H1 (cell line): ENCODE measurements around the gene CDKN2C. TPM values are rescaled to one million over a fixed set of nuclear protein-coding genes. Genes with fewer than 3 reads are reported as not detected.
A peak's percentile ranks its signal among the peaks of the same experiment; 100 is the strongest.

Experiments
- CTCF ChIA-PET: fragments of 300-600 bp; sonication (Branson Sonifier 250); formaldehyde crosslinking; loops from one replicate; lab custom pipeline; 2021; ENCODE audit not compliant: partially characterized antibody; lab: Charles Lee
- POLR2A ChIA-PET: fragments of 300-600 bp; sonication (Branson Sonifier 250); formaldehyde crosslinking; loops from one replicate; lab custom pipeline; 2021; ENCODE audit warnings: inconsistent platforms; ENCODE audit not compliant: partially characterized antibody; lab: Charles Lee
- DNase-seq, 2 experiments: peaks; one replicate each; pipeline versions ENCODE4 v3.0.0 to v3.0.0-alpha.2; 2010 to 2022; ENCODE audit warnings: low spot score in 2 of 2, low read depth in 1 of 2, mixed read lengths in 1 of 2
- FAIRE-seq: peaks from 2 replicates; lab custom pipeline; 2011; peaks lifted over from hg19 to GRCh38; lab: Jason Lieb, UNC
- H2AFZ ChIP-seq: 2 replicates; pipeline ENCODE4 v1.8.1; 2012; ENCODE audit warnings: low read length, inconsistent platforms
- H2AK5ac ChIP-seq: 2 replicates; pipeline ENCODE4 v1.6.1; 2013; ENCODE audit warnings: low read depth, low read length
- H2BK120ac ChIP-seq: replicated peaks from 2 replicates; pipeline ENCODE3; 2013; ENCODE audit warnings: low read depth, low read length, inconsistent platforms
- H2BK12ac ChIP-seq: 2 replicates; pipeline ENCODE4 v1.6.1; 2013; ENCODE audit warnings: low read depth, low read length
- H2BK15ac ChIP-seq: 2 replicates; pipeline ENCODE4 v1.6.1; 2013; ENCODE audit warnings: low read length
- H2BK20ac ChIP-seq: 2 replicates; pipeline ENCODE4 v1.6.1; 2013; ENCODE audit warnings: low read length
- H2BK5ac ChIP-seq: 2 replicates; pipeline ENCODE4 v1.6.1; 2013; ENCODE audit warnings: low read depth, low read length
- H3K14ac ChIP-seq: 2 replicates; pipeline ENCODE4 v1.6.1; 2013; ENCODE audit warnings: inconsistent platforms; ENCODE audit not compliant: insufficient read length
- H3K18ac ChIP-seq: 2 replicates; pipeline ENCODE4 v1.6.1; 2013; ENCODE audit warnings: low read length; ENCODE audit errors: extremely low read depth
- H3K23ac ChIP-seq: 2 replicates; pipeline ENCODE4 v1.6.1; 2013; ENCODE audit warnings: inconsistent platforms; ENCODE audit not compliant: insufficient read length
- H3K23me2 ChIP-seq: 2 replicates; pipeline ENCODE4 v1.6.1; 2013; ENCODE audit warnings: low read depth, low read length
- H3K27ac ChIP-seq: 2 replicates; pipeline ENCODE4 v1.6.1; 2011; ENCODE audit warnings: low read depth, low read length, inconsistent platforms
- H3K27me3 ChIP-seq, 4 experiments: replicated peaks in 1 of 4; 1 replicate in 1 of 4; 2 replicates in 3 of 4; pipeline versions ENCODE4 v1.6.1 to v1.8.1; 2011 to 2013; ENCODE audit warnings: low read length in 3 of 4, mild to moderate bottlenecking in 3 of 4, inconsistent platforms in 2 of 4, mixed read lengths in 2 of 4, moderate library complexity in 1 of 4; ENCODE audit not compliant: control insufficient read depth in 3 of 4, insufficient read depth in 3 of 4; ENCODE audit errors: extremely low read depth in 1 of 4
- H3K36me3 ChIP-seq, 4 experiments: 2 replicates each; pipeline versions ENCODE4 v1.6.1 to v1.8.1; 2011 to 2013; ENCODE audit warnings: mild to moderate bottlenecking in 4 of 4, low read length in 3 of 4, moderate library complexity in 2 of 4, control low read depth in 1 of 4, inconsistent platforms in 1 of 4; ENCODE audit not compliant: insufficient read depth in 4 of 4, control insufficient read depth in 2 of 4
- H3K4ac ChIP-seq: replicated peaks from 2 replicates; pipeline ENCODE3; 2013; ENCODE audit warnings: low read length, low read depth, mixed read lengths, inconsistent platforms; ENCODE audit not compliant: insufficient read length
- H3K4me1 ChIP-seq, 4 experiments: replicated peaks in 1 of 4; 1 replicate in 1 of 4; 2 replicates in 3 of 4; pipeline versions ENCODE4 v1.6.1 to v1.8.1; 2011 to 2013; ENCODE audit warnings: low read length in 3 of 4, inconsistent platforms in 2 of 4, mixed read lengths in 1 of 4; ENCODE audit not compliant: insufficient read depth in 4 of 4, control insufficient read depth in 3 of 4
- H3K4me2 ChIP-seq, 2 experiments: 2 replicates each; pipeline versions ENCODE4 v1.6.1 to v1.8.1; 2011 to 2013; ENCODE audit warnings: low read depth in 2 of 2, low read length in 2 of 2, control low read depth in 1 of 2, inconsistent platforms in 1 of 2, mild to moderate bottlenecking in 1 of 2; ENCODE audit not compliant: insufficient read depth in 1 of 2
- H3K4me3 ChIP-seq, 4 experiments: fragments of 200-600, 300-600 bp in 1 of 4; sonication (generic), shearing (Covaris generic), sonication (Bioruptor Twin) in 1 of 4; 2 replicates each; pipeline versions ENCODE4 v1.5.1 to v1.8.1; 2011 to 2016; ENCODE audit warnings: low read length in 4 of 4, low read depth in 3 of 4, control low read depth in 2 of 4, inconsistent platforms in 2 of 4, mild to moderate bottlenecking in 2 of 4, mixed read lengths in 1 of 4, moderate library complexity in 1 of 4; ENCODE audit not compliant: insufficient read depth in 2 of 4; ENCODE audit errors: extremely low read depth in 1 of 4
- H3K56ac ChIP-seq: replicated peaks from 2 replicates; pipeline ENCODE3; 2013; ENCODE audit warnings: low read depth, mild to moderate bottlenecking, mixed read lengths, low read length, inconsistent platforms; ENCODE audit not compliant: insufficient read length
- H3K79me1 ChIP-seq: 2 replicates; pipeline ENCODE4 v1.6.1; 2013; ENCODE audit warnings: low read depth, low read length, control low read depth
- H3K79me2 ChIP-seq, 2 experiments: 2 replicates each; pipeline versions ENCODE4 v1.6.1 to v1.8.1; 2012 to 2013; ENCODE audit warnings: low read length in 2 of 2, mild to moderate bottlenecking in 2 of 2, inconsistent platforms in 1 of 2; ENCODE audit not compliant: insufficient read depth in 2 of 2, control insufficient read depth in 1 of 2
- H3K9ac ChIP-seq, 4 experiments: replicated peaks in 1 of 4; 1 replicate in 1 of 4; 2 replicates in 3 of 4; pipeline versions ENCODE4 v1.6.1 to v1.8.1; 2011 to 2013; ENCODE audit warnings: low read depth in 3 of 4, low read length in 3 of 4, control low read depth in 2 of 4, mild to moderate bottlenecking in 2 of 4, moderate library complexity in 2 of 4, inconsistent platforms in 1 of 4; ENCODE audit errors: extremely low read depth in 1 of 4
- H3K9me3 ChIP-seq, 2 experiments: 2 replicates each; pipeline versions ENCODE4 v1.6.1 to v1.8.1; 2012 to 2013; ENCODE audit warnings: mild to moderate bottlenecking in 2 of 2, moderate library complexity in 2 of 2, control low read depth in 1 of 2, inconsistent platforms in 1 of 2, low read depth in 1 of 2, low read length in 1 of 2, mixed read lengths in 1 of 2; ENCODE audit not compliant: insufficient read depth in 2 of 2
- H4K20me1 ChIP-seq, 2 experiments: replicated peaks in 1 of 2; 2 replicates each; pipeline versions ENCODE3 to v1.8.1; 2011 to 2013; ENCODE audit warnings: inconsistent platforms in 2 of 2, low read length in 2 of 2, mild to moderate bottlenecking in 1 of 2; ENCODE audit not compliant: insufficient read depth in 2 of 2, control insufficient read depth in 1 of 2
- H4K5ac ChIP-seq: 2 replicates; pipeline ENCODE4 v1.6.1; 2013; ENCODE audit warnings: low read length, low read depth, mixed read lengths, inconsistent platforms; ENCODE audit not compliant: insufficient read length
- H4K8ac ChIP-seq: 2 replicates; pipeline ENCODE4 v1.8.0; 2013; ENCODE audit warnings: mild to moderate bottlenecking, moderate library complexity, low read length, inconsistent platforms; ENCODE audit not compliant: insufficient read depth; ENCODE audit errors: extremely low read depth
- H4K91ac ChIP-seq: replicated peaks from 2 replicates; pipeline ENCODE3; 2013; ENCODE audit warnings: low read length, mixed read lengths, inconsistent platforms; ENCODE audit not compliant: insufficient read length
- ASH2L ChIP-seq: fragments of 200-600, 300-600 bp; sonication (generic); IDR thresholded peaks from one replicate; pipeline ENCODE4 v1.7.1; 2017; ENCODE audit warnings: low read length
- BRCA1 ChIP-seq: IDR thresholded peaks from 2 replicates; pipeline ENCODE4 v1.6.1; 2012; ENCODE audit warnings: low read depth, low read length, improper control_type of control experiment
- CBX8 ChIP-seq: fragments of 300-800, 300-1000 bp; sonication (generic); IDR thresholded peaks from 2 replicates; pipeline ENCODE4 v1.7.1; 2016; ENCODE audit warnings: low read depth, low read length, borderline replicate concordance
- CHD1 ChIP-seq: IDR thresholded peaks from 2 replicates; pipeline ENCODE4 v1.6.1; 2012; ENCODE audit warnings: low read depth, low read length, improper control_type of control experiment
- EZH2 ChIP-seq: fragments of 200-600 bp; sonication (generic); IDR thresholded peaks from 2 replicates; pipeline ENCODE4 v1.7.1; 2012; ENCODE audit warnings: low read depth, mild to moderate bottlenecking, moderate library complexity, low read length, inconsistent platforms; ENCODE audit not compliant: severe bottlenecking
- HDAC6 ChIP-seq: IDR thresholded peaks from one replicate; pipeline ENCODE4 v1.7.1; 2012; ENCODE audit warnings: low read depth, mild to moderate bottlenecking, inconsistent platforms, low read length, moderate library complexity
- KDM1A ChIP-seq: fragments of 200-600, 300-600 bp; sonication (generic); IDR thresholded peaks from 2 replicates; pipeline ENCODE4 v1.7.1; 2016; ENCODE audit warnings: mild to moderate bottlenecking, low read length, borderline replicate concordance
- SIX5 ChIP-seq: IDR thresholded peaks from 2 replicates; pipeline ENCODE4 v1.6.1; 2011; ENCODE audit warnings: mild to moderate bottlenecking, low read depth, low read length
- SUZ12 ChIP-seq: fragments of 200-600 bp; sonication (generic); IDR thresholded peaks from 2 replicates; pipeline ENCODE4 v1.6.1; 2012; ENCODE audit warnings: mild to moderate bottlenecking, inconsistent platforms, low read length, moderate library complexity, mixed read lengths
- WGBS, 2 experiments: shearing (Covaris generic) in 1 of 2; methylation state at CpG; one replicate each; pipeline versions ENCODE4 v1.1.6 to v1.1.7; 2013 to 2015; ENCODE audit warnings: low lambda C conversion rate in 2 of 2, mixed read lengths in 2 of 2, inconsistent platforms in 1 of 2, low coverage in 1 of 2, missing lambda C conversion rate in 1 of 2; ENCODE audit not compliant: insufficient replicate concordance in 2 of 2, insufficient coverage in 1 of 2, insufficient read length in 1 of 2; ENCODE audit errors: extremely low coverage in 1 of 2, missing lambda C conversion rate in 1 of 2; 5-methylcytosine and 5-hydroxymethylcytosine counted together
- polyA plus RNA-seq, 7 experiments: library from polyadenylated mRNA; depleted of rRNA in 3 of 7; stranded (reverse) in 5 of 7; unstranded in 2 of 7; fragments of >200 nt in 5 of 7; fragments of 200-250 nt in 2 of 7; gene quantifications; 1 replicate in 5 of 7; 2 replicates in 1 of 7; 4 replicates in 1 of 7; pipeline versions ENCODE4 v1.2.1 to v1.2.3, GENCODE V29; 2011 to 2013; ENCODE audit warnings: missing spikeins in 2 of 7, mixed read lengths in 2 of 7
- total RNA-seq: library from RNA; stranded (reverse); fragmentation: NEBNext Ultra II Directional; extraction: Animal tissue kit (Norgen Biotek cat#: 25700); gene quantifications from 2 replicates; pipeline ENCODE4 v1.2.1, GENCODE V29; 2021

The CDKN2C gene
- total and polyA plus RNA-seq, 2 of the 8 experiments (the other 6 are each of a cell fraction or from before 2014, with no cell fraction given), result not detected

DNA sequence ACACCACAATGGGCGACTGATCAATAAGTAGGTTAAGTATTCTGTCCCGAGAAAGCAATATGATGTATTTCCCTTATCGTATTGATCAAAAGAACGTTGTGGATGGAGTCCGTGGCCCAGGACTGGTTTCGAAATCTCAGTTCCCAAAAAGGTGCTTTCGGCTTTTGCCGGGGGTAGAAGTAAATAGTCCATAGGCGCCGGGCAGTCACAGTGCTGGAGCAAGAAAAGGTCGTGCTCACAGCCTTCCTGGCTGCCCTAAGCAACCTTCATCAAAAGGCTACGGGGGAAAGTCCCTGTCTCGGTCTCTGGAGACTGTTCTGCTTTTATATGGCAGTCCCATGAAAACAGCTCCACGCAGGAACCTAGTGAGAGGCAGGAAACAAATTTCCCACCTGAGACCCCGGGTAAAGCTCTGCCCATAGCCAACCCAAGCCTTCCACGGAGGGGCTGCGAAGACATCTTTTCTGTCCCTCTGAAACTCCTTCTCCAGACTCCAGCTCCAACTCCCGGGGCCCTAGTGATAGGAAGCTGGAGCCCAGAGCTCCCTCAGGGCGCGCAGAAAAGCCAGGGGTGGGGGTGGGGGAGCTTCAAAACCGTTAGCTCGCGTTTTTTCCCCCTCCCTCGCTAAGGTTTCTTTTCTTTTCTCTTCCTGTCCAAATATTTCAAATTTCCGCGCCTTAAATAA is 7.0 kb downstream of the CDKN2C start:
- Histone ChIP-seq H4K91ac (no peak overlapping the region), H2BK120ac (no peak overlapping the region), H2AK5ac (no peak overlapping the region), H3K23ac (no peak overlapping the region), H3K23me2 (peaks cover 3% of the 10 kb centered on the region; the same call in 1 of the 2 replicates), H3K9me3 (no peaks in the 10 kb centered on the region), H2BK15ac (no peak overlapping the region), H3K79me1 (no peaks in the 10 kb centered on the region), H2AFZ (no peak overlapping the region), H3K27me3 (peaks cover 44 to 97% (median 65%) of the 10 kb centered on the region in 4 experiments), H4K5ac (no peak overlapping the region), H3K4me1 (peaks cover 2 to 6% (median 4%) of the 10 kb centered on the region in 4 experiments; a peak in 5 of 7 replicates), H3K4me3 (peak overlapping the region; percentile 10 to 67 (median 25); a peak in 6 of 8 replicates), H2BK12ac (0 out of 2 replicates have a peak overlapping the region, but pooled peaks have one; percentile 35), H3K14ac (no peak overlapping the region), H3K4me2 (peak overlapping the region; percentile 54 to 74), H3K36me3 (no peaks in the 10 kb centered on the region), H2BK20ac (no peak overlapping the region), H2BK5ac (no peak overlapping the region), H4K20me1 (peaks cover 7 to 8% of the 10 kb centered on the region in 2 experiments), H4K8ac (no peak overlapping the region), H3K18ac (no peak overlapping the region), H3K56ac (no peak overlapping the region), H3K4ac (no peak overlapping the region), H3K27ac (no peak overlapping the region), H3K9ac (no peak overlapping the region), H3K79me2 (no peaks in the 10 kb centered on the region)
- ChIA-PET POLR2A (interaction anchor here (0.8 to 1.4 kb wide), 3 partner anchors 8 to 562 kb away, joined by 4 read pairs; partner anchors contain the start of gene FAF1), CTCF (interaction anchor here (0.6 to 3.0 kb wide), 7 partner anchors 8 to 355 kb away, joined by 3 to 14 read pairs (median 4); no protein-coding TSS in a partner anchor)
- FAIRE-seq (no peak), DNase-seq (peak in 1 of 2 experiments; percentile 53)
- WGBS, 2 experiments, result 4% methylated on average over 25 of the region's 26 CpGs; no CpG with 5 or more reads in 1 of the 2 experiments
- TF ChIP-seq CBX8 (no peak), SIX5 (no peak), CHD1 (no peak), KDM1A (0 out of 2 replicates have a peak, but pooled peaks have one; percentile 54), BRCA1 (no peak), EZH2 (peak; percentile 93), SUZ12 (peak; percentile 84; the same call in 1 of the 2 replicates), ASH2L (peak; percentile 3), HDAC6 (no peak)
